ES-I3 (cell line): ENCODE data around the gene SPA17.

Experiments
- H3K36me3 ChIP-seq: 2 replicates; pipeline ENCODE4 v1.6.1; 2013; ENCODE audit warnings: mild to moderate bottlenecking, low read length, control low read depth, moderate library complexity; ENCODE audit not compliant: insufficient read depth
- H3K4me1 ChIP-seq: 2 replicates; pipeline ENCODE4 v1.6.1; 2013; ENCODE audit warnings: mild to moderate bottlenecking, control low read depth, low read length; ENCODE audit not compliant: insufficient read depth
- H3K9ac ChIP-seq: 2 replicates; pipeline ENCODE4 v1.6.1; 2013; ENCODE audit warnings: low read depth, mild to moderate bottlenecking, low read length, moderate library complexity
- H3K9me3 ChIP-seq: 2 replicates; pipeline ENCODE4 v1.6.1; 2013; ENCODE audit warnings: mild to moderate bottlenecking, low read length, moderate library complexity; ENCODE audit not compliant: control insufficient read depth, insufficient read depth

Gene SPA17

DNA sequence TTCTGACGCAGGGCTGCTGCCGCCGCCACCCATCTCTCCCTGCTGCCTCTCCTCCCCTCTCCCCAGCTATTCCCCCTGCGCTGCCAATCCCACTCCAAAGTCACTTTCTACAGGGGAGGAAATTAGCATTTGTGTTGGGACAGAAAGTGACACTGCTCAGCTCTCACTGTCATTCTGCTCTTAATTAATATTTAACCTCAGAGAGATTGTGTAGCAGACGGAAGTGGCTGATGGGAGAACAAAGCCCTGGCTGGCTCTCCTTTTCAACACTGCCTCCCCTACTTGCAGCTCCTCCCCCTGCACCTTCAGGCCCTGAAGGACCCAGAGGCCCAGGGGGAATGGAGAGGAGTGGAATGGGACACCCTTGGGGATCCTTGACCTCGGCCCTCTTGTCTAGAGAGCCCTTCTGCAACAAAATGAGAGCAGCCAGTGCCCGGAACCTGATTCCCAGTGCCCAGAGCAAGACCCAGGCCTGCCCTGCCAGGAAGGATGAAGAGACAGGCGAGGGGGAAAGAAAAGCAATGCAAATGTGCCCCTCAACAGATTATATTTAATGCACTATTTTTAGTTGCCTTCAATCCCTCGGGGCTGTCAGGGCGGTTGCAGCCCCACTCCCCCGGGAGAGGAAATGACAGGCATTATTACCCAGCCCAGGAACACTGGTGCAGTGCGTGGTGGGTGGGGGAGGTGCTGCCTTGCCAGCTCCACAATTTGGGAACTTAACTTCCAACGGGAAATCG lies 51.4 kb downstream of the SPA17 start:
- Histone ChIP-seq H3K9ac (no peak overlapping the region; the same call in 1 of the 2 replicates), H3K36me3 (no peaks in the 10 kb centered on the region), H3K9me3 (no peaks in the 10 kb centered on the region), H3K4me1 (peaks cover 20% of the 10 kb centered on the region)

- no peak overlapping the region; the same call in 1 of the 2 replicates for H3K9ac ChIP-seq
- H3K4me1 ChIP-seq: peaks cover 20% of the 10 kb centered on the region
- no peaks in the 10 kb centered on the region for H3K9me3 ChIP-seq
- no peaks in the 10 kb centered on the region for H3K36me3 ChIP-seq
Observed at GRCh38 chr11:124725719-124726105, 52.0 kb downstream of the SPA17 start.

DNA sequence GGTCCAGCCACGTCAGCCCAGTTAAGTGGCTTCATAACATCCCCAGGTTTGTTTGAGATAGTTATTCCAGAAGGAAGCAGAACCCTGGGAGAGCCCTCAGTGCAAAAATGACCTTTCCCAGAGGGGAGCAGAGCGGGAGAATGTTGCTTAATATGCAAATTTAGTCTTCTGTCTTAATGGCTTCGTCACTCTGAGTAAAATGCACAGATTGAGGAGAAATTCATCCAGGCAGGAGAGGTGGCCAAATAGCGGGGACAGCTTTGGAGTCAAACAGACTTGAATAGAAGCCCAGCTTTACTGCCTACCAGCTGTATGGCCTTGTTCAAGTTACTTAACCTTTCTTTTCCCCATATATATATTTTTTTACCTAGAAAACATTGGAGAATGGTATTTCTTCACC lies 53.8 kb downstream of the SPA17 start:
- Histone ChIP-seq H3K9ac (no peak overlapping the region), H3K36me3 (no peaks in the 10 kb centered on the region), H3K9me3 (no peaks in the 10 kb centered on the region), H3K4me1 (peaks cover 20% of the 10 kb centered on the region)

GRCh38 chr11:124728134-124728533 lies 54.4 kb downstream of the SPA17 start:
- Histone ChIP-seq H3K36me3 (no peaks in the 10 kb centered on the region), H3K9ac (no peak overlapping the region), H3K9me3 (no peaks in the 10 kb centered on the region), H3K4me1 (peaks cover 20% of the 10 kb centered on the region)

DNA sequence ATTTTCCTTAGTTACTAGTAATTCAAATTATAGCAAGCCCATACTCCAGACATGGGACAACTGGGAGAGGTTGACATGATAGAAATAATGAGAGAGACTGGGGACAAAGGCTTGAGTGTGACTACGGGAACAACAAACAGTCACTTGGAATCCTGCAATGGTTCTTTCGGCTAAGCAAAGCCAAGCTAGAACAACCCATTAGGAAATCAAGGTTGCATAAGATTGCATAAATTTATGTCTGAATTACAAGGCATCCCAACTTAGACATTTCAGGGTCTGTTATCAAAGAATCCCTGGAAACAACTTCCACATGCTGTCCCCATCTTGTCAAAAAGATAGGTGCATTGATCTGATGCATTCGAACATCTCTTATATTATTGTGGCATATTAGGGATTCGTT lies 55.9 kb downstream of the SPA17 start:
- H3K36me3 ChIP-seq: no peaks in the 10 kb centered on the region
- H3K9me3 ChIP-seq: no peaks in the 10 kb centered on the region
- H3K9ac ChIP-seq: no peak overlapping the region
- peaks cover 20% of the 10 kb centered on the region for H3K4me1 ChIP-seq

- Histone ChIP-seq H3K9ac (no peak overlapping the region), H3K4me1 (peaks cover 3% of the 10 kb centered on the region), H3K9me3 (no peaks in the 10 kb centered on the region), H3K36me3 (no peaks in the 10 kb centered on the region)
Observed at GRCh38 chr11:124732230-124732629, 58.5 kb downstream of the SPA17 start.

DNA sequence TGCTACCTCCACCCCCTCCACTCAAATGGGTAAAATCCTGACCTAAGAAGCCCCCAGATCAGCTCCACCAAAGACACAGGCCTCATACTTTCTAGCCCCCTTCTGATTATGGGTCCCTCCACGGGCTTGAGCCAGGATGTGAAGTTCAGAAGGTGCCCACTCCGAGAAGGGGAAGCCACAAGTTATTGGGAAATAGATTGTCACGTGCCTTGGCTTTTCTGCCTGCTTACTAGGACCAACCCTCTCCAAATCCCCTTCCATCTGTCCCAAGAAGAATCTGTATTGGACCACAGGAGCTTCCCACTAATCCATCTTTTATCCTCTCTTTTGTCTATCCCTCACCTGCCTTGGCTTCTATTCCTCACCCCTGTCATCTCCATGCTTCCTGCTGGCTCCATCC lies 63.0 kb downstream of the SPA17 start:
- H3K9me3 ChIP-seq: no peaks in the 10 kb centered on the region
- H3K9ac ChIP-seq: no peak overlapping the region
- H3K36me3 ChIP-seq: no peaks in the 10 kb centered on the region
- H3K4me1 ChIP-seq: 0 out of 2 replicates have a peak, but pooled peaks cover 3% of the 10 kb centered on the region

- no peaks in the 10 kb centered on the region for H3K9me3 ChIP-seq
- no peaks in the 10 kb centered on the region for H3K36me3 ChIP-seq
- 0 out of 2 replicates have a peak, but pooled peaks cover 3% of the 10 kb centered on the region for H3K4me1 ChIP-seq
- no peak overlapping the region for H3K9ac ChIP-seq
Observed at GRCh38 chr11:124737638-124738305, 64.1 kb downstream of the SPA17 start.

DNA sequence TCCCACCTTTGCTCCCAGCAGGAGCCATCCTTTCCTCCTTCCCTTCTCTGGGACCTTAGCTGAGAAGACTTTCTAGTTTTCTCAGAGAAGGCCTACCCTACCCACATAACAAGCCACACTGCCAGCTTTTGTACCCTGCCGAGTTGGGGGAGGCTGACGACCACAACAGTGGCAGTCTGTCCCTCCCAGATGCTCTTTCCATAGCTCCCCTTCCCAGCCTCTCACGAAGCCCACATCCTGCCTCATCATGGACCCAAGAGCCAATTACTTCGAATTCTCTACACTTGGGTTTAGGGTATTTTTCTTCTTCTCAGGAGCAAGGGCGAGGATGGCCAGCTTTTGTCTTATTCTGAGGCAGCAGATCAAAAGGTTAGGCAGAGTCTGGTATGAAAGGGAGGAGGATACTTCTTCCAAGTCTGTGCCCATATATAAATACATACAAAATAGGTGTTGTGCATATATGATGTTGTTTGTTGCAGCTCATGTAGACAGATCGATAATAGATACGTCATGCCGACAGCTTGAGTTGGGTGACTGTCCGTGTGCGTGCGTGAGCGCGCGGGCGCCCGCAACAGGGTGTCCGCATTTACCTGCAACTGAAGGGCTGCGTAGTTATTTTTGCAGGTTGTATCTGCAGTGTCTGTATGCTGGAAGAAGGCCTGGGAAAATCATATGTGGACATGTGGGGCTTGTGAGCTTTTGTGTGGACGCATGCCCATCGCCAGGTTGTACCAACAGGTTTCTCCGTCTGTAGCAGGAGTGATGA lies 65.2 kb downstream of the SPA17 start:
- no peaks in the 10 kb centered on the region for H3K9me3 ChIP-seq
- H3K4me1 ChIP-seq: 0 out of 2 replicates have a peak, but pooled peaks cover 3% of the 10 kb centered on the region
- H3K9ac ChIP-seq: peak overlapping the region; percentile 31; the same call in 1 of the 2 replicates
- H3K36me3 ChIP-seq: no peaks in the 10 kb centered on the region

- Histone ChIP-seq H3K36me3 (no peaks in the 10 kb centered on the region), H3K9me3 (no peaks in the 10 kb centered on the region), H3K9ac (peak within 1 kb of the TSS; percentile 41; the same call in 1 of the 2 replicates), H3K4me1 (0 out of 2 replicates have a peak, but pooled peaks cover 3% of the 10 kb centered on the region)
Observed at GRCh38 chr11:124739479-124740276, 66.0 kb downstream of the SPA17 start, which contains the start of gene NRGN. Gene NRGN (plus strand): TSS chr11:124739942. CDS start chr11:124740085, 143 bp downstream.

GRCh38 chr11:124740277-124740882 lies 66.7 kb downstream of the SPA17 start:
- H3K4me1 ChIP-seq: peaks cover 7% of the 10 kb centered on the region; the same call in 1 of the 2 replicates
- H3K9ac ChIP-seq: peak overlapping the region; percentile 41; the same call in 1 of the 2 replicates
- no peaks in the 10 kb centered on the region for H3K9me3 ChIP-seq
- H3K36me3 ChIP-seq: no peaks in the 10 kb centered on the region

- H3K9ac ChIP-seq: no peak overlapping the region
- peaks cover 12% of the 10 kb centered on the region for H3K4me1 ChIP-seq
- no peaks in the 10 kb centered on the region for H3K36me3 ChIP-seq
- no peaks in the 10 kb centered on the region for H3K9me3 ChIP-seq
Observed at GRCh38 chr11:124742555-124742954, 68.9 kb downstream of the SPA17 start.

DNA sequence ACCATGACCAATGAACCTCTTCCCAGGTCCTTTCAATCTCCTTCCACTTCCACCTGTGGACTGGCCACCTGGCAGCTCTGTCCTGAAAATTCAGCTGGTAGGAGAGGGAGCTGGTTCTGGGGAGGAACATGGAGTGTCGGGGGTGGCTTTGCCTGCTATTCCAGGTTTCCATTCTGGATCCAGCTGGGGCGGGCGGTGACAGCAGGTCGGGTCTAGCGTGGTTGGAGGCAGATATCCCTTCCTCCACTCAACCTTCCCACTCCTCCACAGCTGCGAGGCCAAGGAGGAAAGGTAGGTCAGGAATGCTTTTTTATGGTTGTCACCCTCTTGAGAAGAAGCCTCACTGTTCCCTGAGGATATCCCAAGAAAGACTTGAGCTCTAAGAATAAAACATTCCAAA lies 69.3 kb downstream of the SPA17 start:
- H3K9ac ChIP-seq: no peak overlapping the region
- H3K4me1 ChIP-seq: peaks cover 14% of the 10 kb centered on the region
- H3K9me3 ChIP-seq: no peaks in the 10 kb centered on the region
- H3K36me3 ChIP-seq: no peaks in the 10 kb centered on the region
